ENCODE results near the gene PLLP.

Gene PLLP

DNA sequence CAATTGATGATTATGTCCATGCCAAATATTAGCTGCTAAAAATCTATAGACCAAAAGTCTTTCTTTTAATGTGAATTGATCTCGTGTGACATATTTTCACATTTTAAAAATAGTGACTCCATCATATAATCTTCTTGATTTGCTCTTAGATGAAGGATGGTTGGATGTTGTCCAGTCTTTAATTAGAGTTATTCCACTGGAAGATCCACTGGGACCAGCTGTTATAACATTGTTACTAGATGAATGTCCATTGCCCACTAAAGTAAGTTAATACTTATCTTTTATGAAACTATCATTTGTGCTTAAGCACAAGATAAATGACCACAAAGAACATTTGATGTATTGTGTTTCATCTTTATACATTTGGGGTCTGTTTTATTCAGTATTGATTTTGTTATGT lies 75.5 kb downstream of the PLLP start:
- Histone ChIP-seq H3K27me3 (ENCODE audit: insufficient read depth, low read length, poor library complexity, severe bottlenecking) (no peaks in the 10 kb centered on the region), H4K20me1 (ENCODE audit: insufficient read depth, low read length, poor library complexity, severe bottlenecking) (no peaks in the 10 kb centered on the region), H3K9me2 (replicated peaks; ENCODE audit: low read depth, low read length) (no peaks in the 10 kb centered on the region), H3K4me2 (ENCODE audit: low read depth, low read length, poor library complexity, severe bottlenecking) (no peak overlapping the region), H2AFZ (ENCODE audit: low read length) (no peak overlapping the region), H3K9ac (ENCODE audit: low read depth, low read length, poor library complexity, severe bottlenecking) (no peak overlapping the region), H3K36me3 (ENCODE audit: insufficient read depth, low read length) (peaks cover 74% of the 10 kb centered on the region), H3K79me2 (ENCODE audit: insufficient read depth, low read length) (no peaks in the 10 kb centered on the region), H3K9me3 (ENCODE audit: insufficient read depth, low read depth, low read length) (no peaks in the 10 kb centered on the region), H3K4me3 (ENCODE audit: low read length, poor library complexity, severe bottlenecking) (no peak overlapping the region), H3K4me1 (ENCODE audit: insufficient read depth, low read length, poor library complexity, severe bottlenecking) (no peaks in the 10 kb centered on the region), H3F3A (ENCODE audit: low read depth) (no peaks in the 10 kb centered on the region)
- TF ChIP-seq EZH2phosphoT487 (IDR thresholded peaks at IDR 0.05; ENCODE audit: borderline replicate concordance): no peak
- TF ChIP-seq, protein P1, sequence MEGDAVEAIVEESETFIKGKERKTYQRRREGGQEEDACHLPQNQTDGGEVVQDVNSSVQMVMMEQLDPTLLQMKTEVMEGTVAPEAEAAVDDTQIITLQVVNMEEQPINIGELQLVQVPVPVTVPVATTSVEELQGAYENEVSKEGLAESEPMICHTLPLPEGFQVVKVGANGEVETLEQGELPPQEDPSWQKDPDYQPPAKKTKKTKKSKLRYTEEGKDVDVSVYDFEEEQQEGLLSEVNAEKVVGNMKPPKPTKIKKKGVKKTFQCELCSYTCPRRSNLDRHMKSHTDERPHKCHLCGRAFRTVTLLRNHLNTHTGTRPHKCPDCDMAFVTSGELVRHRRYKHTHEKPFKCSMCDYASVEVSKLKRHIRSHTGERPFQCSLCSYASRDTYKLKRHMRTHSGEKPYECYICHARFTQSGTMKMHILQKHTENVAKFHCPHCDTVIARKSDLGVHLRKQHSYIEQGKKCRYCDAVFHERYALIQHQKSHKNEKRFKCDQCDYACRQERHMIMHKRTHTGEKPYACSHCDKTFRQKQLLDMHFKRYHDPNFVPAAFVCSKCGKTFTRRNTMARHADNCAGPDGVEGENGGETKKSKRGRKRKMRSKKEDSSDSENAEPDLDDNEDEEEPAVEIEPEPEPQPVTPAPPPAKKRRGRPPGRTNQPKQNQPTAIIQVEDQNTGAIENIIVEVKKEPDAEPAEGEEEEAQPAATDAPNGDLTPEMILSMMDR (conservative IDR thresholded peaks at IDR 0.05; ENCODE audit: low read length): no peak
